Activated CD4-positive, alpha-beta T cell treated with anti-CD3 and anti-CD28 coated beads, Interleukin-2, Interleukin-4, amounts not matched to agents 100 ng/mL and 50 ng/mL, durations not matched to agents 16 hours and 8 hours (primary cell): ENCODE measurements around the gene TNNC1.

ENCODE experiments used
- DNase-seq: peaks from one replicate; pipeline ENCODE4 v3.0.0-alpha.2; 2020; ENCODE audit warnings: low spot score

TNNC1 gene

GRCh38 chr3:52484680-52485461, 31.0 kb upstream of the TNNC1 start:
- DNase-seq: no peak

GRCh38 chr3:52483577-52484381, 29.9 kb upstream of the TNNC1 start:
- DNase-seq: no peak

- no peak for DNase-seq
Measured at GRCh38 chr3:52483081-52483480, 29.2 kb upstream of the TNNC1 start.

GRCh38 chr3:52481819-52482521, 28.1 kb upstream of the TNNC1 start:
- no peak for DNase-seq

GRCh38 chr3:52480768-52481715, 27.2 kb upstream of the TNNC1 start:
- DNase-seq: no peak

GRCh38 chr3:52479877-52480575, 26.2 kb upstream of the TNNC1 start:
- DNase-seq: no peak

- no peak for DNase-seq
Measured at GRCh38 chr3:52479037-52479876, 25.4 kb upstream of the TNNC1 start.

GRCh38 chr3:52477796-52478095, 23.9 kb upstream of the TNNC1 start:
- DNase-seq: no peak

GRCh38 chr3:52477076-52477795, 23.4 kb upstream of the TNNC1 start:
- no peak for DNase-seq

GRCh38 chr3:52473026-52473425, 19.2 kb upstream of the TNNC1 start:
- DNase-seq: no peak

- no peak for DNase-seq
Measured at GRCh38 chr3:52472239-52473000, 18.6 kb upstream of the TNNC1 start.

GRCh38 chr3:52471371-52472238, 17.8 kb upstream of the TNNC1 start:
- peak; percentile 14 for DNase-seq

- no peak for DNase-seq
Measured at GRCh38 chr3:52470920-52471319, 17.1 kb upstream of the TNNC1 start.

- DNase-seq: no peak
Measured at GRCh38 chr3:52469001-52469400, 15.2 kb upstream of the TNNC1 start.

GRCh38 chr3:52468336-52468735, 14.5 kb upstream of the TNNC1 start:
- DNase-seq: no peak

- DNase-seq: no peak
Measured at GRCh38 chr3:52463416-52463815, 9.6 kb upstream of the TNNC1 start.

- DNase-seq: no peak
Measured at GRCh38 chr3:52461874-52462273, 8.0 kb upstream of the TNNC1 start.
